HL-60 (cell line): ENCODE results near the gene PEAK3.

Experiments used
- DNase-seq, 2 experiments: peaks; one replicate each; pipeline ENCODE4 v3.0.0-alpha.2; 2010 to 2020; ENCODE audit warnings: low read depth in 1 of 2, low spot score in 1 of 2
- H3K27ac ChIP-seq: fragments of 250-450 bp; sonication (Bioruptor Pico); replicated peaks from 2 replicates; pipeline ENCODE4 v1.5.1; 2020; ENCODE audit warnings: mild to moderate bottlenecking, moderate library complexity
- H3K27me3 ChIP-seq: fragments of 250-450 bp; sonication (Bioruptor Pico); 2 replicates; pipeline ENCODE4 v1.5.1; 2021; ENCODE audit warnings: mild to moderate bottlenecking, moderate library complexity; ENCODE audit not compliant: insufficient read depth, poor library complexity, severe bottlenecking
- H3K4me3 ChIP-seq: replicated peaks from 2 replicates; pipeline ENCODE4 v1.5.1; 2011; ENCODE audit warnings: mild to moderate bottlenecking, control low read depth, low read length; ENCODE audit not compliant: insufficient read depth
- CTCF ChIP-seq: IDR thresholded peaks from one replicate; pipeline ENCODE4 v1.5.1; 2011; ENCODE audit warnings: low read length, control low read depth, inconsistent platforms; ENCODE audit not compliant: insufficient read depth
- GABPA ChIP-seq: IDR thresholded peaks from 2 replicates; pipeline ENCODE4 v1.6.1; 2012; ENCODE audit warnings: low read depth
- POLR2AphosphoS5 ChIP-seq: IDR thresholded peaks from 2 replicates; pipeline ENCODE4 v1.6.1; 2012; ENCODE audit warnings: low read depth
- SPI1 ChIP-seq: IDR thresholded peaks from 2 replicates; pipeline ENCODE4 v1.6.1; 2012; ENCODE audit warnings: low read depth, mild to moderate bottlenecking, borderline replicate concordance
- TF ChIP-seq, protein P1 (sequence below): IDR thresholded peaks from 2 replicates; pipeline ENCODE4 v1.6.1; 2012; ENCODE audit warnings: low read depth; ENCODE audit not compliant: insufficient replicate concordance

PEAK3 gene

DNA sequence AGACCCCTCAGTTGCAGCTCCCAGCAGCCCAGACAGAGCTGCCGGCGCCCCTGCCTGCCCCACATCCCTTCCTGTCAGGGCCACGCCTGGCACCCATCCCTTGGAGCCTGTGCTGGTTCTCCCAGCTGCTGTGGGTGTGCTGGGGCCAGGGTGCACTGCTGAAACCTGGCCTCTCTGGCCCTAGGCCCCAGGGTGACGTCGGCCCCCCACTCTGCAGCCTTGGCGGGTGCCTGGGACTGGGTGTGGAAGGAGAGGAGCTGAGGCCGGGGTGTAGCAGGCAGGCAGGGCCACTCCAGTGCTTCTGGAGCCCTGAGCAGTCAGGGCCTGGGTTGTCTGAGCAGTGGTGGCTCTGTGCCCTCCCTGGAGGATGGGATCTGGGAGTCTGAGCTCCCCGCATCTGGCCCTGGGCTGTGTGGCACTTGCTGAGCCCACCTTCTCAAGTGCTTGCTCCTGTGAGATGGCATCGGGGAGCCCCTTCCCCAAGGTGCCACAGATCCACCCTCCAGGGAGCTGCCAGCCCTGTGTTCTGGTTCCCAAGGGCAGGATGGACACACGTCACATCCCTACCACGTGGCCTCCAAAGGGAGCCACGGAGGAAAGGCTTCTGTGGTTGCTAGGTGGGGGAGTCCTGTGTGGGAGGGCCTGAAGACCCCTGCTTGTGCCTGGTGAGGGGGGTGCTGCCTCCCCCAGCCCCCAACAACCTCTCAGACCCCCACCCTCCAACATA, 51.0 kb downstream of the PEAK3 start:
- TF ChIP-seq GABPA = no peak
- H3K27ac ChIP-seq = no peak overlapping the region
- no peak for DNase-seq
- no peak overlapping the region for H3K4me3 ChIP-seq
- H3K27me3 ChIP-seq = no peaks in the 10 kb centered on the region

- TF ChIP-seq CTCF (no peak), SPI1 (no peak), POLR2AphosphoS5 (no peak; the same call in 1 of the 2 replicates), GABPA (no peak)
- TF ChIP-seq, protein P1, sequence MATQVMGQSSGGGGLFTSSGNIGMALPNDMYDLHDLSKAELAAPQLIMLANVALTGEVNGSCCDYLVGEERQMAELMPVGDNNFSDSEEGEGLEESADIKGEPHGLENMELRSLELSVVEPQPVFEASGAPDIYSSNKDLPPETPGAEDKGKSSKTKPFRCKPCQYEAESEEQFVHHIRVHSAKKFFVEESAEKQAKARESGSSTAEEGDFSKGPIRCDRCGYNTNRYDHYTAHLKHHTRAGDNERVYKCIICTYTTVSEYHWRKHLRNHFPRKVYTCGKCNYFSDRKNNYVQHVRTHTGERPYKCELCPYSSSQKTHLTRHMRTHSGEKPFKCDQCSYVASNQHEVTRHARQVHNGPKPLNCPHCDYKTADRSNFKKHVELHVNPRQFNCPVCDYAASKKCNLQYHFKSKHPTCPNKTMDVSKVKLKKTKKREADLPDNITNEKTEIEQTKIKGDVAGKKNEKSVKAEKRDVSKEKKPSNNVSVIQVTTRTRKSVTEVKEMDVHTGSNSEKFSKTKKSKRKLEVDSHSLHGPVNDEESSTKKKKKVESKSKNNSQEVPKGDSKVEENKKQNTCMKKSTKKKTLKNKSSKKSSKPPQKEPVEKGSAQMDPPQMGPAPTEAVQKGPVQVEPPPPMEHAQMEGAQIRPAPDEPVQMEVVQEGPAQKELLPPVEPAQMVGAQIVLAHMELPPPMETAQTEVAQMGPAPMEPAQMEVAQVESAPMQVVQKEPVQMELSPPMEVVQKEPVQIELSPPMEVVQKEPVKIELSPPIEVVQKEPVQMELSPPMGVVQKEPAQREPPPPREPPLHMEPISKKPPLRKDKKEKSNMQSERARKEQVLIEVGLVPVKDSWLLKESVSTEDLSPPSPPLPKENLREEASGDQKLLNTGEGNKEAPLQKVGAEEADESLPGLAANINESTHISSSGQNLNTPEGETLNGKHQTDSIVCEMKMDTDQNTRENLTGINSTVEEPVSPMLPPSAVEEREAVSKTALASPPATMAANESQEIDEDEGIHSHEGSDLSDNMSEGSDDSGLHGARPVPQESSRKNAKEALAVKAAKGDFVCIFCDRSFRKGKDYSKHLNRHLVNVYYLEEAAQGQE = no peak
- Histone ChIP-seq H3K27ac (no peak overlapping the region), H3K4me3 (no peak overlapping the region), H3K27me3 (no peaks in the 10 kb centered on the region)
- no peak for DNase-seq
Observed at GRCh38 chr19:2230033-2230531, 51.9 kb downstream of the PEAK3 start.

DNA sequence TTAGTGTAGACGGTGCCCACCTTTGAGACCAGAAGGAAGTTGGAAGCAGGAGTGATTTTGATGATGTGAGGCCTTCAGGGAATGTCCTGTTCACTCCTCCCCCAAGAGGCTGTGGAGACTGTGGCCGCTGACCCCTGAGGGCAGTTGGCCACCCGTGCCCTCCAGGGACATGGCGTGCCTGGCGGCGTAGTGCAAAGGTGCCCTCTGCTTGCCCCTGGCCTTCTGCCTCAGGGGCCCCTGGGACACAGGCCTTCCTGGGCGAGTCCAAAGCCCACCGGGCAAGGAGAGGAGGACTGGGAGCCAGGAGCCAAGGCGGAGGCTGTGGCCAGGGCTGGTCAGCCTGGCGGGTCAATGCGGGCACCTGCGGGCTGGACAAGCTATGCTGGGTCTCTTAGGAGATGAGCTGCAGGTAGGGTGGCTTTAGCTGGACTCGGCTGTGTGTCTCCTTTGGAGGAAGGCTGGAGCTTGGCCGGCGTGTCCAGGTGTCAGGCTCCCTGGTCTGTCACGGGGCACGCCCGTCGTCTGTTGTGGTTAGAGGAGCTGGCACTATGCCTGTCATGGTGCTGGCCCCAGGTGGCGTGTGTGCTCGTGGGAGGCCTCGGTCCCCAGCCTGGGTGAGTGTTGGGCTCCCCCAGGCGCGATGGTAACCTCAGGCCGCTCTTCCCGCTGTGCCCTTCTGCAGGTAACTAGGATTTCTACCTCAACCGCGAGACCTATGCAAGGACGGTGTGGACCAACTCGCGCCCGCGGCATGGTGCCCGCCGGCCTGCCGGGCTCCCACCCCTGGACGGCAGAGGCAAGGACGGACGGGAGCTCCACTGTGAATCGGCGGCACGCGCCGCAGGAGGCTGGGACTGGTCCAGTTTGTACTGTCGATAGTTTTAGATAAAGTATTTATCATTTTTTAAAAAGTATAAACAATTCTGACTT, 52.6 kb downstream of the PEAK3 start:
- TF ChIP-seq SPI1 (no peak), POLR2AphosphoS5 (no peak; the same call in 1 of the 2 replicates), GABPA (no peak), CTCF (no peak)
- TF ChIP-seq, protein P1 = no peak
- no peak overlapping the region for H3K4me3 ChIP-seq
- H3K27me3 ChIP-seq = no peaks in the 10 kb centered on the region
- no peak overlapping the region for H3K27ac ChIP-seq
- no peak for DNase-seq

- no peaks in the 10 kb centered on the region for H3K27me3 ChIP-seq
- TF ChIP-seq CTCF = no peak
- TF ChIP-seq POLR2AphosphoS5 = no peak
- TF ChIP-seq, protein P1 = no peak
- TF ChIP-seq GABPA = no peak
- TF ChIP-seq SPI1 = no peak
- no peak overlapping the region for H3K27ac ChIP-seq
- DNase-seq = no peak
- H3K4me3 ChIP-seq = no peak overlapping the region
Observed at GRCh38 chr19:2228157-2229030, 53.6 kb downstream of the PEAK3 start.
